HG02571 (cell line): ENCODE data around the gene SLC11A1.

ENCODE experiments used
- ATAC-seq: cut with Tn5 transposase; IDR thresholded peaks from one replicate; pipeline ENCODE4 v1.9.1; 2021; ENCODE audit warnings: mild to moderate bottlenecking, moderate library complexity; ENCODE audit not compliant: unreplicated experiment

The SLC11A1 gene

GRCh38 chr2:218366621-218367414 lies 15.3 kb upstream of the SLC11A1 start:
- no peak for ATAC-seq

GRCh38 chr2:218367415-218368149 lies 14.5 kb upstream of the SLC11A1 start:
- peak; percentile 92 for ATAC-seq

DNA sequence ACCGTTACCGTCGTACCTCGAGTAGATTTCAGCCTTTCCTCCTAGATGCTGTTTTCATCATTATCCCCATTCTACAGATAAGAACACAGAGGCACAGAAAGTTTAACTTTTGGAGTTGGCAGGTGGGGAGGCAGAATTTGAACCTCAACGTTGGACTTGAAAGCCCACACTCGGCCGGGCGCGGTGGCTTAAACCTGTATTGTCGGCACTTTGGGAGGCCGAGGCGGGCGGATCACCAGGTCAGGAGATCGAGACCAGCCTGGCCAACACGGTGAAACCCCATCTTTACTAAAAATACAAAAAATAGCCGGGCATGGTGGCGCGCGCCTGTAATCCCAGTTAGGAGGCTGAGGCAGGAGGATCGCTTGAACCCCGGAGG lies 13.9 kb upstream of the SLC11A1 start:
- no peak for ATAC-seq

- no peak for ATAC-seq
Observed at GRCh38 chr2:218368621-218369153, 13.4 kb upstream of the SLC11A1 start.

GRCh38 chr2:218369330-218369729 lies 12.7 kb upstream of the SLC11A1 start:
- ATAC-seq, result no peak

DNA sequence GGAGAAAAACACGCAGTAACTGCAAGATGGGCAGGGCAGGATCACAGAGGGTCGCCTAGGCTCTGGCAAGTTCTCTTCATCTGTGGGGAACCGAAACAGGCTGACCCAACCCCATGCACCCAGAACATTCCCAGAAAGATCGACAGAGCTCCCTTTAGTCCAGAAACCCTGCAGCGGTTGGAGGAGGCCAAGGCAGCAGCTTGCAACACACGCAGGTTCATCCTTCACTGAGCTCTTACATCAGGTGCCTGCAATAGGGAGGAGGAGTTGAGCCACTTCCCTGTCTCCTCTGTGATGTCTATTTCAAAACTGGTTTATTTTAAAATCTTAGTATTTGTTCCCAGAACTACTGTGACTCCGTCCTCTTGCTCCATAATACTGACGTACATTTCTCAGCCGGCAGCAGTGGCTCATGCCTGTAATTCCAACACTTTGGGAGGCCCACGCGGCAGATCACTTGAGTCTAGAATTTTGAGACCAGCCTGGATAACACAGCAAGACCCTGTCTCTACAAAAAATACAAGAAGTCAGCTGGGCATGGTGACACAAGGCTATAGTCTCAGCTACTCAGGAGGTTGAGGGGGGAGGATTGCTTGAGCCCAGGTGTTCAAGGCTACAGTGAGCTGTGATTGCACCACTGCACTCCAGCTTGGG lies 11.5 kb upstream of the SLC11A1 start:
- ATAC-seq, result no peak

GRCh38 chr2:218371983-218372350 lies 10.1 kb upstream of the SLC11A1 start:
- no peak for ATAC-seq

DNA sequence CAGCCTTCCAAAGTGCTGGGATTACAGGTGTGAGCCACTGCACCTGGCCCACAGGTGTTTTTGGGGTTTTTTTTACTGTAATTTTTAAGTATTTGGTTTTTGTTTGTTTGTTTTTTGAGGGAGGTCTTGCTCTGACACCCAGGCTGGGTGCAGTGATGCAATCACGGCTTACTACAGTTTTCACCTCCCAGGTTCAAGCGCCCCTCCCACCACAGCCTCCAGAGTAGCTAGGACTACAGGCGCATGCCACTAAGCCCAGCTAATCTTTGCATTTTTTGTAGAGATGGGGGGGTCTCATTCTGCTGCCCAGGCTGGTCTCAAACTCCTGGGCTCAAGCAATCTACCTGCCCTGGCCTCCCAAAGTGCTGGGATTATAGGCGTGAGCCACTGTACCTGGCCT lies 7.3 kb upstream of the SLC11A1 start:
- ATAC-seq, result no peak

GRCh38 chr2:218375212-218375611 lies 6.9 kb upstream of the SLC11A1 start:
- ATAC-seq, result no peak

- no peak for ATAC-seq
Observed at GRCh38 chr2:218378053-218378452, 4.0 kb upstream of the SLC11A1 start.

DNA sequence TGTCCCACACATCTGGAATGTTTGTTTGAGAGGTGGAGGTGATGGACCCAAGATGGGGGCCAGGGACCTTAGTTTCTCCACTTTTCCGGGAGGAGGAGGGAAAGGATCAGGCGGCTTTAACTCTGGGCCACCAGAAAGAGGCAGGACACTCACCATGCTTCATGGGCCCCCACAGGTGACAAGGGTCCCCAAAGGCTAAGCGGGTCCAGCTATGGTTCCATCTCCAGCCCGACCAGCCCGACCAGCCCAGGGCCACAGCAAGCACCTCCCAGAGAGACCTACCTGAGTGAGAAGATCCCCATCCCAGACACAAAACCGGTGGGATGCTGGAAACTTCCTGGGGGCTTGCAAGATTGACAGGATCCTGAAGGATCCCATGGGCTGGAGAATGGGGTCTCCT lies 712 bp downstream of the SLC11A1 start:
- ATAC-seq, result no peak

GRCh38 chr2:218383892-218384519 lies 1.9 kb downstream of the SLC11A1 start:
- ATAC-seq, result no peak

GRCh38 chr2:218384975-218385374 lies 2.9 kb downstream of the SLC11A1 start:
- ATAC-seq, result no peak

DNA sequence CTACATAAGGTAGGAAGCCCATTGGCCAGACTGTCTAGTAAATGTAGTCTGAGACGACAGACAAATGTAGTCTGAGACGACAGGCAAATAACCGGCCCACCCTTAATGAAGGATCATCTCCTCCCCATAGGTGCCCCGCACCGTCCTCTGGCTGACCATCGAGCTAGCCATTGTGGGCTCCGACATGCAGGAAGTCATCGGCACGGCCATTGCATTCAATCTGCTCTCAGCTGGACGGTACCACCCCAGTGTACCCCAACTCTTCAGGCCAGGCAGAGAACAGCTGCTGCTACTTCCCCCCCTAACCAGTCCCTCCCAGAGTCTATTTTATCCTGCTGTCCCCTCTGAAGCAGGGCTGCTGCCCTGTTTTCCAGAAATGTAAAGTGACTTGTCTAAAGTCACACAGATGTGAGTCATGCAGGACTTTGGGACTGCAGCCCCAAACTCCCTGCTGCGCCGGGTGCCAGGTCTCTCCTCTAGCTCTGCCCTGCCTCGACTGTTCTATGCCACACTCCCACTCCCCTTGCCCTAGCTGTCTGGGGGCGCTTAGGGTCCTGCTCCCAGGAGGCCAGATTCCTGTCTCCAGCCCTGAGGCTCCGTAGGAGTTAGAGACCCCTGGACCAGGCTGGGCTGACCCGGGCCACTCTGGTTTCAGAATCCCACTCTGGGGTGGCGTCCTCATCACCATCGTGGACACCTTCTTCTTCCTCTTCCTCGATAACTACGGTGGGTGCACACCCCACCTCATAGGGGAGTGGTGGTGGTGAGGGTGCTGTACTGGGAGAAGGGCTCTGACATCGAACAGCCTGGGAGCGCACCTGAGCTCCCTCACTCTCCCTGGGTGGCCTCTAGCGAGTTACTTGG lies 4.7 kb downstream of the SLC11A1 start:
- ATAC-seq, result no peak

- ATAC-seq, result no peak
Observed at GRCh38 chr2:218387369-218388194, 5.5 kb downstream of the SLC11A1 start.

GRCh38 chr2:218389333-218390150 lies 7.5 kb downstream of the SLC11A1 start:
- ATAC-seq, result no peak

GRCh38 chr2:218391202-218391601 lies 9.1 kb downstream of the SLC11A1 start:
- ATAC-seq, result no peak

- no peak for ATAC-seq
Observed at GRCh38 chr2:218392459-218392858, 10.4 kb downstream of the SLC11A1 start.
